Measurements from ENCODE around the gene FAM163B.

The FAM163B gene

DNA sequence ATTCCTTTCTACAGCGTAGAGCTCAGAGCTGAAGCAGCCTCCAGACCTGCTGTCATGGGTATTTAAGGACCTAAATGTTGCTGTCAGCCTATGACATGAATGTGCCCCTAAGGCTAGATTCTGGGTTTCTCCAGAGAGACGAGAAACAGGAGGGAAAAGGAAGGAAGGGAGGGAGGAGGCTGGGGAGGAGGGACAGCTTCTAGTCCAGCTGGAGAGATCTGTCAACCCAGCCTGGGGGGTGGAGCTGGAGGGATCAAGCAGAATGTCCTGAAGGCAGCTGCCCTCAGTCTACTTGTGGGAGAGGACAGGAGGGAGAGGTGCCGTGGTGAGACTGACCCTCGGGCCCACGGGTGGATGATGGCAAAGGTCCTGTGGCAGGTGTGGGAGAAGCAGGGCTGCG lies 25.9 kb upstream of the FAM163B start:
- H4K20me1 ChIP-seq (ENCODE audit: insufficient read depth, low read length) = no peaks in the 10 kb centered on the region
- H3K27ac ChIP-seq (ENCODE audit: low read depth, low read length, poor library complexity, severe bottlenecking) = no peak overlapping the region
- H3K4me1 ChIP-seq (ENCODE audit: insufficient read depth, low read length, severe bottlenecking) = no peaks in the 10 kb centered on the region
- no peaks in the 10 kb centered on the region for H3F3A ChIP-seq (ENCODE audit: insufficient read depth, low read length)
- no peak overlapping the region for H2AFZ ChIP-seq (ENCODE audit: low read length)
- no peak for TF ChIP-seq EZH2 (IDR thresholded peaks at IDR 0.05; ENCODE audit: borderline replicate concordance, low read length)
- TF ChIP-seq, protein P1, sequence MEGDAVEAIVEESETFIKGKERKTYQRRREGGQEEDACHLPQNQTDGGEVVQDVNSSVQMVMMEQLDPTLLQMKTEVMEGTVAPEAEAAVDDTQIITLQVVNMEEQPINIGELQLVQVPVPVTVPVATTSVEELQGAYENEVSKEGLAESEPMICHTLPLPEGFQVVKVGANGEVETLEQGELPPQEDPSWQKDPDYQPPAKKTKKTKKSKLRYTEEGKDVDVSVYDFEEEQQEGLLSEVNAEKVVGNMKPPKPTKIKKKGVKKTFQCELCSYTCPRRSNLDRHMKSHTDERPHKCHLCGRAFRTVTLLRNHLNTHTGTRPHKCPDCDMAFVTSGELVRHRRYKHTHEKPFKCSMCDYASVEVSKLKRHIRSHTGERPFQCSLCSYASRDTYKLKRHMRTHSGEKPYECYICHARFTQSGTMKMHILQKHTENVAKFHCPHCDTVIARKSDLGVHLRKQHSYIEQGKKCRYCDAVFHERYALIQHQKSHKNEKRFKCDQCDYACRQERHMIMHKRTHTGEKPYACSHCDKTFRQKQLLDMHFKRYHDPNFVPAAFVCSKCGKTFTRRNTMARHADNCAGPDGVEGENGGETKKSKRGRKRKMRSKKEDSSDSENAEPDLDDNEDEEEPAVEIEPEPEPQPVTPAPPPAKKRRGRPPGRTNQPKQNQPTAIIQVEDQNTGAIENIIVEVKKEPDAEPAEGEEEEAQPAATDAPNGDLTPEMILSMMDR (IDR thresholded peaks at IDR 0.05; ENCODE audit: low read length) = no peak
- H3K36me3 ChIP-seq (ENCODE audit: insufficient read depth, low read length) = no peaks in the 10 kb centered on the region
- no peak overlapping the region for H3K4me2 ChIP-seq (ENCODE audit: low read length)
- H3K4me3 ChIP-seq (ENCODE audit: low read depth, low read length, poor library complexity, severe bottlenecking) = no peak overlapping the region
- no peaks in the 10 kb centered on the region for H3K79me2 ChIP-seq (ENCODE audit: insufficient read depth, low read length)
- 0 out of 2 replicates have a peak, but pooled peaks cover 5% of the 10 kb centered on the region for H3K27me3 ChIP-seq (ENCODE audit: insufficient read depth, low read length)
- H3K9me2 ChIP-seq (ENCODE audit: low read depth, low read length) = no peaks in the 10 kb centered on the region
- no peaks in the 10 kb centered on the region for H3K9me3 ChIP-seq (ENCODE audit: low read length)
- H3K9ac ChIP-seq (ENCODE audit: low read length) = no peak overlapping the region

DNA sequence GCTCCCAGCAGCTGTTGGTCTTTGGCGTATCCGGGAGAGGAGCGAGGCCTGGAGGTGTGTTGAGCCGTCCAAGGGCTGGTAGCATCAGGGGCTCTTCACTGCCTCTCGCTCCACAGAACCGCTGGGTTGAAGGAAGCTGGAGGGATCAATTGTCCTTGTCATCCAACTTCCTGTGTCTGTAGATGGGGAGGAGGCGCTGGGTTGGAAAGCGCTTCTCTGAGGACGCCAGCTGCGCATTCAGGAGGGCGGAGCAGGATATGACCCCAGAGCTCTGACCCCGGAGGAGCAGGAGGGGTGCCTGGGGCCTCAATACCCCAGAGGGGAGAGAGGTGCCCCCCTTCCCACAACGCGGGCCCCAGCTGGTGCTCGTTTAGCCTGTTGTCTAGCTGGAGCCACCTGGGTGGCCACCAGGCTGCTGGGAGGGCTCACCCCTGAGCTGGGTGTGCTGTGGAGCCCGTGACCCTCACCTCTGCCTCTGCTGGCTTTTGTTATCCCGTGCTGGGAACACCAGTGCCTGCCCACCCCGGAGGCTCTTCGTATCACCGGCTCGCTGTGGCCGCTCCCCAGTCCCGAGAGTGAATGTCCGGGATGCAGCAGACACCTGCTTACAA lies 25.0 kb upstream of the FAM163B start:
- Histone ChIP-seq H3K79me2 (ENCODE audit: insufficient read depth, low read length) (no peaks in the 10 kb centered on the region), H3K9me3 (ENCODE audit: low read length) (no peaks in the 10 kb centered on the region), H4K20me1 (ENCODE audit: insufficient read depth, low read length) (no peaks in the 10 kb centered on the region), H3K36me3 (ENCODE audit: insufficient read depth, low read length) (no peaks in the 10 kb centered on the region), H2AFZ (ENCODE audit: low read length) (no peak overlapping the region), H3K9me2 (ENCODE audit: low read depth, low read length) (no peaks in the 10 kb centered on the region), H3K27ac (ENCODE audit: low read depth, low read length, poor library complexity, severe bottlenecking) (no peak overlapping the region), H3K9ac (ENCODE audit: low read length) (no peak overlapping the region), H3K4me1 (ENCODE audit: insufficient read depth, low read length, severe bottlenecking) (no peaks in the 10 kb centered on the region), H3K27me3 (ENCODE audit: insufficient read depth, low read length) (0 out of 2 replicates have a peak, but pooled peaks cover 5% of the 10 kb centered on the region), H3F3A (ENCODE audit: insufficient read depth, low read length) (no peaks in the 10 kb centered on the region), H3K4me2 (ENCODE audit: low read length) (no peak overlapping the region), H3K4me3 (ENCODE audit: low read depth, low read length, poor library complexity, severe bottlenecking) (no peak overlapping the region)
- TF ChIP-seq EZH2 (IDR thresholded peaks at IDR 0.05; ENCODE audit: borderline replicate concordance, low read length) = no peak
- TF ChIP-seq, protein P1 (IDR thresholded peaks at IDR 0.05; ENCODE audit: low read length) = no peak

DNA sequence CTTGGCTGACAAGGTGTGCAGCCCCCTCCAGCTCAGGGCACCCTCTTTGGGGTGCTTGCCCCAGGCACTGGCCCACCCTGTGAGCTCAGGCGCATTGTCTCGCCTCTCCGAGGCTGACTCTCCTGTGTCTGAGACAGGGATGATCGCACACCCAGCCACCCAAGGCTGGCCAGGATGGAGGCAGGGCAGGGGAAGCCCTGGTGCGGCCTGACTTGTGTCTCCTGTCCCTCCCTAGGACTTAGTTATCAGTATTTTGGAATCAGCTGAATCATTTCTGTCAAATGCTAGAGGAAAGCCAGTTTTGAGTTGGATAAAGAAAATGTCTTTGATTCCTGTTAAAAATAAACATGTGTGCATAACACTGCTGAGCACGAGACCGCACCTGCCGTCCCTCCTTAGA lies 24.5 kb upstream of the FAM163B start:
- no peak for TF ChIP-seq EZH2 (IDR thresholded peaks at IDR 0.05; ENCODE audit: borderline replicate concordance, low read length)
- TF ChIP-seq, protein P1 (IDR thresholded peaks at IDR 0.05; ENCODE audit: low read length) = no peak
- Histone ChIP-seq H3K79me2 (ENCODE audit: insufficient read depth, low read length) (no peaks in the 10 kb centered on the region), H3K9me3 (ENCODE audit: low read length) (no peaks in the 10 kb centered on the region), H3K9me2 (ENCODE audit: low read depth, low read length) (no peaks in the 10 kb centered on the region), H3K9ac (ENCODE audit: low read length) (no peak overlapping the region), H3K27ac (ENCODE audit: low read depth, low read length, poor library complexity, severe bottlenecking) (no peak overlapping the region), H3K36me3 (ENCODE audit: insufficient read depth, low read length) (no peaks in the 10 kb centered on the region), H3K4me1 (ENCODE audit: insufficient read depth, low read length, severe bottlenecking) (no peaks in the 10 kb centered on the region), H2AFZ (ENCODE audit: low read length) (no peak overlapping the region), H3K4me2 (ENCODE audit: low read length) (no peak overlapping the region), H3F3A (ENCODE audit: insufficient read depth, low read length) (no peaks in the 10 kb centered on the region), H3K27me3 (ENCODE audit: insufficient read depth, low read length) (0 out of 2 replicates have a peak, but pooled peaks cover 5% of the 10 kb centered on the region), H4K20me1 (ENCODE audit: insufficient read depth, low read length) (no peaks in the 10 kb centered on the region), H3K4me3 (ENCODE audit: low read depth, low read length, poor library complexity, severe bottlenecking) (no peak overlapping the region)
